HepG2 (cell line): ENCODE results near the gene CABLES1. TPM values are rescaled to one million over a fixed set of nuclear protein-coding genes. Genes with fewer than 3 reads are reported as not detected.
A peak's percentile ranks its signal among the peaks of the same experiment; 100 is the strongest.

ENCODE experiments used
- ATF7 ChIP-seq, 2 experiments: fragments of 450-650 bp in 1 of 2; sonication (generic) in 1 of 2; formaldehyde crosslinking in 1 of 2; IDR thresholded peaks; 2 replicates each; pipeline versions ENCODE4 v1.4.0 to v1.6.1; 2016 to 2020; ENCODE audit warnings: antibody characterized with exemption in 1 of 2, mild to moderate bottlenecking in 1 of 2, missing genetic modification reagents in 1 of 2
- CBFB ChIP-seq: sonication (generic); formaldehyde crosslinking; IDR thresholded peaks from 2 replicates; pipeline ENCODE4 v1.4.0; 2020; ENCODE audit warnings: missing genetic modification reagents
- CBX1 ChIP-seq: IDR thresholded peaks from one replicate; pipeline ENCODE4 v1.6.1; 2016; ENCODE audit warnings: antibody characterized with exemption, low read depth
- DBP ChIP-seq: sonication (generic); formaldehyde crosslinking; IDR thresholded peaks from 2 replicates; pipeline ENCODE4 v1.4.0; 2020; ENCODE audit warnings: missing genetic modification reagents; ENCODE audit errors: not compliant biosample characterization
- HDAC6 ChIP-seq: fragments of 200-600 bp; sonication (generic); IDR thresholded peaks from 2 replicates; pipeline ENCODE4 v1.7.0; 2017; ENCODE audit warnings: mild to moderate bottlenecking, antibody characterized with exemption, low read length, low read depth
- HNF1B ChIP-seq: sonication (generic); formaldehyde crosslinking; IDR thresholded peaks from 2 replicates; pipeline ENCODE4 v1.5.1; 2020; ENCODE audit warnings: mild to moderate bottlenecking, moderate library complexity, missing genetic modification reagents
- HOXA9 ChIP-seq: sonication (generic); formaldehyde crosslinking; IDR thresholded peaks from 2 replicates; pipeline ENCODE4 v1.8.1; 2022; ENCODE audit warnings: missing genetic modification reagents, mild to moderate bottlenecking, moderate library complexity, borderline replicate concordance
- KAT8 ChIP-seq: IDR thresholded peaks from 2 replicates; pipeline ENCODE4 v1.6.1; 2016; ENCODE audit warnings: missing genetic modification reagents, missing compliant biosample characterization
- NFYB ChIP-seq: sonication (generic); formaldehyde crosslinking; IDR thresholded peaks from 2 replicates; pipeline ENCODE4 v1.4.0; 2020; ENCODE audit warnings: missing genetic modification reagents
- NR2F2 ChIP-seq: IDR thresholded peaks from 2 replicates; pipeline ENCODE4 v1.6.1; 2012; ENCODE audit warnings: low read depth, inconsistent platforms, borderline replicate concordance
- RARA ChIP-seq: IDR thresholded peaks from 2 replicates; pipeline ENCODE4 v1.6.1; 2016; ENCODE audit warnings: missing genetic modification reagents, missing compliant biosample characterization
- RORA ChIP-seq: sonication (generic); formaldehyde crosslinking; IDR thresholded peaks from 2 replicates; pipeline ENCODE4 v1.5.0; 2020; ENCODE audit warnings: mild to moderate bottlenecking, missing genetic modification reagents, moderate library complexity
- SMAD3 ChIP-seq: sonication (generic); formaldehyde crosslinking; IDR thresholded peaks from 2 replicates; pipeline ENCODE4 v1.4.0; 2020; ENCODE audit warnings: missing genetic modification reagents
- SP4 ChIP-seq: sonication (generic); formaldehyde crosslinking; IDR thresholded peaks from 2 replicates; pipeline ENCODE4 v1.8.1; 2023; ENCODE audit warnings: mild to moderate bottlenecking, missing genetic modification reagents
- ZBTB33 ChIP-seq: sonication (generic); formaldehyde crosslinking; IDR thresholded peaks from 2 replicates; pipeline ENCODE4 v1.4.0; 2020; ENCODE audit warnings: missing genetic modification reagents
- ZMYM3 ChIP-seq: sonication (generic); formaldehyde crosslinking; IDR thresholded peaks from 2 replicates; pipeline ENCODE4 v1.5.1; 2020; ENCODE audit warnings: mild to moderate bottlenecking, missing genetic modification reagents
- ZNF281 ChIP-seq: sonication (generic); formaldehyde crosslinking; IDR thresholded peaks from 2 replicates; pipeline ENCODE4 v1.4.0; 2020; ENCODE audit warnings: missing genetic modification reagents, borderline replicate concordance
- ZNF33B ChIP-seq: sonication (generic); formaldehyde crosslinking; IDR thresholded peaks from 2 replicates; pipeline ENCODE4 v1.5.1; 2020; ENCODE audit warnings: mild to moderate bottlenecking, missing genetic modification reagents
- ZNF510 ChIP-seq: sonication (generic); formaldehyde crosslinking; IDR thresholded peaks from 2 replicates; pipeline ENCODE4 v1.4.0; 2020; ENCODE audit warnings: low read depth, mild to moderate bottlenecking, missing genetic modification reagents
- ZNF761 ChIP-seq: sonication (generic); formaldehyde crosslinking; conservative IDR thresholded peaks from 2 replicates; pipeline ENCODE4 v1.4.0; 2020; ENCODE audit warnings: mild to moderate bottlenecking, missing genetic modification reagents
- ZNF788 ChIP-seq: sonication (generic); formaldehyde crosslinking; IDR thresholded peaks from 2 replicates; pipeline ENCODE4 v1.5.0; 2020; ENCODE audit warnings: mild to moderate bottlenecking, missing genetic modification reagents, borderline replicate concordance
- polyA plus RNA-seq, 8 experiments: library from polyadenylated mRNA; depleted of rRNA in 3 of 8; stranded (reverse) in 7 of 8; unstranded in 1 of 8; fragments of >200 nt; fragmentation: Illumina TruSeq in 4 of 8; extraction: Trizol in 4 of 8; gene quantifications; 2 replicates each; pipeline versions ENCODE4 v1.2.1 to v1.2.3, GENCODE V29; 2011 to 2016; ENCODE audit warnings: low read depth in 4 of 8, missing spikeins in 1 of 8, mixed read lengths in 1 of 8; ENCODE audit not compliant: insufficient read depth in 1 of 8
- total RNA-seq, 5 experiments: library from RNA; depleted of rRNA; stranded (reverse); fragments of >200 nt; fragmentation: Illumina TruSeq; extraction: Trizol; gene quantifications; 2 replicates each; pipeline ENCODE4 v1.2.3, GENCODE V29; 2016; ENCODE audit warnings: low read depth in 1 of 5

CABLES1 gene
- total and polyA plus RNA-seq, 2 of the 13 experiments (the other 11 are each of a cell fraction or from before 2014, with no cell fraction given), result 14.7 to 25.8 TPM

GRCh38 chr18:23141104-23141999 lies 6.1 kb downstream of the CABLES1 start (continued):
- TF ChIP-seq HDAC6, result no peak
- TF ChIP-seq HNF1B (CRISPR knock-in tag), result peak; percentile 87
- TF ChIP-seq CBX1, result no peak
- peak; percentile 87 for TF ChIP-seq ZNF761 (CRISPR knock-in tag)
- no peak for TF ChIP-seq HOXA9 (CRISPR knock-in tag)
- no peak for TF ChIP-seq ATF7 (IDR thresholded peaks at IDR 0.05)
- peak; percentile 61; the same call in 1 of the 2 replicates for TF ChIP-seq ATF7 (CRISPR knock-in tag; IDR thresholded peaks at IDR 0.05)
- no peak for TF ChIP-seq SP4 (CRISPR knock-in tag)
- peak; percentile 74; the same call in 1 of the 2 replicates for TF ChIP-seq ZNF33B (CRISPR knock-in tag)
- TF ChIP-seq RARA (CRISPR knock-in tag), result peak; percentile 75
- peak; percentile 79; the same call in 1 of the 2 replicates for TF ChIP-seq KAT8 (CRISPR knock-in tag)
- 0 out of 2 replicates have a peak, but pooled peaks have one; percentile 63 for TF ChIP-seq CBFB
- peak; percentile 95; the same call in 1 of the 2 replicates for TF ChIP-seq ZNF510 (CRISPR knock-in tag)
- TF ChIP-seq RORA (CRISPR knock-in tag), result peak; percentile 84; the same call in 1 of the 2 replicates
- TF ChIP-seq NR2F2, result no peak; the same call in 1 of the 2 replicates
- no peak; the same call in 1 of the 2 replicates for TF ChIP-seq ZNF281
- TF ChIP-seq ZNF788 (CRISPR knock-in tag), result peak; percentile 20; the same call in 1 of the 2 replicates
- peak; percentile 37 for TF ChIP-seq DBP (CRISPR knock-in tag)
- TF ChIP-seq NFYB, result peak; percentile 44; the same call in 1 of the 2 replicates
- peak; percentile 76; the same call in 1 of the 2 replicates for TF ChIP-seq SMAD3
- peak; percentile 78; the same call in 1 of the 2 replicates for TF ChIP-seq ZMYM3
- 0 out of 2 replicates have a peak, but pooled peaks have one; percentile 35 for TF ChIP-seq ZBTB33
